Natural killer cell (primary cell): ENCODE data around the gene PTH1R. TPM values are rescaled to one million over a fixed set of nuclear protein-coding genes. Genes with fewer than 3 reads are reported as not detected.
A peak's percentile ranks its signal among the peaks of the same experiment; 100 is the strongest.

Experiments
- ATAC-seq, 3 donors: fragments of 150-1000 bp in 2 of 3; fragments of 200-7000 bp in 1 of 3; cut with Tn5 transposase; 1 replicate in 1 of 3; 2 replicates in 2 of 3; pipeline ENCODE4 v1.10.0; 2021; ENCODE audit warnings: mild to moderate bottlenecking in 2 of 3, moderate library complexity in 2 of 3
- DNase-seq, 2 donors: peaks; one replicate each; pipeline versions ENCODE4 v3.0.0 to v3.0.0-alpha.2; 2013 to 2021; ENCODE audit warnings: mixed read lengths in 1 of 2
- H3K27ac ChIP-seq: one replicate; pipeline ENCODE4 v1.5.1; 2013; ENCODE audit warnings: mild to moderate bottlenecking, low read length
- H3K27me3 ChIP-seq: one replicate; pipeline ENCODE4 v1.6.1; 2013; ENCODE audit warnings: low read length; ENCODE audit not compliant: control insufficient read depth, insufficient read depth
- H3K36me3 ChIP-seq: one replicate; pipeline ENCODE4 v1.6.1; 2013; ENCODE audit warnings: low read length; ENCODE audit not compliant: control insufficient read depth, insufficient read depth
- H3K4me1 ChIP-seq: one replicate; pipeline ENCODE4 v1.6.1; 2013; ENCODE audit warnings: low read length; ENCODE audit not compliant: control insufficient read depth, insufficient read depth
- H3K4me3 ChIP-seq: one replicate; pipeline ENCODE4 v1.5.1; 2013; ENCODE audit warnings: low read length
- H3K9me3 ChIP-seq: one replicate; pipeline ENCODE4 v1.6.1; 2013; ENCODE audit warnings: low read length; ENCODE audit not compliant: control insufficient read depth, insufficient read depth
- H3K27ac Mint-ChIP-seq, 2 donors: one replicate each; pipeline ENCODE4 v1.8.0; 2022; ENCODE audit warnings: mild to moderate bottlenecking in 2 of 2, mixed read lengths in 2 of 2, moderate library complexity in 1 of 2
- H3K27me3 Mint-ChIP-seq, 2 donors: one replicate each; pipeline ENCODE4 v1.8.0; 2022; ENCODE audit warnings: low read depth in 2 of 2, mixed read lengths in 2 of 2
- H3K36me3 Mint-ChIP-seq: one replicate; pipeline ENCODE4 v1.8.0; 2022; ENCODE audit warnings: mixed read lengths
- H3K4me1 Mint-ChIP-seq, 2 donors: one replicate each; pipeline ENCODE4 v1.8.0; 2022; ENCODE audit warnings: mixed read lengths in 2 of 2
- H3K4me3 Mint-ChIP-seq: one replicate; pipeline ENCODE4 v1.8.0; 2022; ENCODE audit warnings: mild to moderate bottlenecking, moderate library complexity, mixed read lengths
- H3K9me3 Mint-ChIP-seq, 2 donors: one replicate each; pipeline ENCODE4 v1.8.0; 2022; ENCODE audit warnings: mixed read lengths in 2 of 2
- CTCF ChIP-seq: fragments of 200-600 bp; IDR thresholded peaks from one replicate; pipeline ENCODE4 v1.8.0; 2022; ENCODE audit warnings: antibody characterized with exemption
- WGBS: methylation state at CpG from one replicate; pipeline ENCODE4 v1.1.7; 2013; ENCODE audit warnings: missing lambda C conversion rate; ENCODE audit not compliant: insufficient coverage; 5-methylcytosine and 5-hydroxymethylcytosine counted together
- intact Hi-C: fragments of 100-400 bp; cut with micrococcal nuclease; formaldehyde crosslinking; loops from one replicate; pipeline ENCODE4 v1.14.2; 2022
- total RNA-seq, 4 donors: library from RNA; stranded (reverse); fragments of 120-200 nt in 1 of 4; gene quantifications; one replicate each; pipeline versions ENCODE4 v1.2.3 to v1.2.4, GENCODE V29; 2013 to 2022

Gene PTH1R
- total RNA-seq, 3 donors from 2014 or later (not counting 1 experiment from before 2014, with no cell fraction given), result not detected

- Mint-ChIP-seq H3K4me1 (peaks cover 62 to 63% of the 10 kb centered on the region in 2 donors), H3K27me3 (no peaks in the 10 kb centered on the region), H3K4me3 (no peak overlapping the region), H3K9me3 (peaks cover under 1 to 1% of the 10 kb centered on the region in 2 donors), H3K27ac (no peak overlapping the region), H3K36me3 (peaks cover 15% of the 10 kb centered on the region)
- no peaks in the 10 kb centered on the region for H3K27me3 ChIP-seq
- TF ChIP-seq CTCF, result no peak
- intact Hi-C loops, result no loop called here
- no peak for ATAC-seq
- no peak for DNase-seq
- no peak overlapping the region for H3K27ac ChIP-seq
- WGBS, result 84% methylated on average over 2 of the region's 2 CpGs
- peaks cover 26% of the 10 kb centered on the region for H3K36me3 ChIP-seq
- H3K4me3 ChIP-seq, result no peak overlapping the region
- peaks cover 85% of the 10 kb centered on the region for H3K4me1 ChIP-seq
- peaks cover 6% of the 10 kb centered on the region for H3K9me3 ChIP-seq
Measured at GRCh38 chr3:46934072-46934471, 56.6 kb downstream of the PTH1R start.

GRCh38 chr3:46934498-46935167, 57.1 kb downstream of the PTH1R start:
- ATAC-seq (no peak), DNase-seq (no peak)
- H3K4me3 Mint-ChIP-seq, result no peak overlapping the region
- no peak overlapping the region for H3K27ac Mint-ChIP-seq
- TF ChIP-seq CTCF, result no peak
- H3K27me3 Mint-ChIP-seq, result no peaks in the 10 kb centered on the region
- Histone ChIP-seq H3K9me3 (peaks cover under 1% of the 10 kb centered on the region), H3K36me3 (peaks cover 26% of the 10 kb centered on the region), H3K4me3 (no peak overlapping the region), H3K27ac (no peak overlapping the region), H3K4me1 (peaks cover 85% of the 10 kb centered on the region), H3K27me3 (no peaks in the 10 kb centered on the region)
- peaks cover 63 to 65% of the 10 kb centered on the region in 2 donors for H3K4me1 Mint-ChIP-seq
- intact Hi-C loops, result no loop called here
- H3K9me3 Mint-ChIP-seq, result no peaks in the 10 kb centered on the region
- 92% methylated on average over 8 of the region's 8 CpGs for WGBS
- H3K36me3 Mint-ChIP-seq, result peaks cover 13% of the 10 kb centered on the region

GRCh38 chr3:46935168-46935858, 57.8 kb downstream of the PTH1R start:
- H3K4me1 Mint-ChIP-seq, result peaks cover 66 to 68% of the 10 kb centered on the region in 2 donors
- ATAC-seq (no peak), DNase-seq (no peak)
- no peak overlapping the region for H3K4me3 Mint-ChIP-seq
- H3K9me3 Mint-ChIP-seq, result no peaks in the 10 kb centered on the region
- Histone ChIP-seq H3K36me3 (peaks cover 31% of the 10 kb centered on the region), H3K27ac (no peak overlapping the region), H3K9me3 (no peaks in the 10 kb centered on the region), H3K4me3 (no peak overlapping the region), H3K27me3 (no peaks in the 10 kb centered on the region), H3K4me1 (peaks cover 85% of the 10 kb centered on the region)
- intact Hi-C loops, result no loop called here
- peaks cover 13% of the 10 kb centered on the region for H3K36me3 Mint-ChIP-seq
- H3K27me3 Mint-ChIP-seq, result no peaks in the 10 kb centered on the region
- no peak for TF ChIP-seq CTCF
- WGBS, result 95% methylated on average over 5 of the region's 7 CpGs
- H3K27ac Mint-ChIP-seq, result peak overlapping the region in 1 of 2 donors; percentile 29
